Measurements from ENCODE around the gene ANAPC15.

- TF ChIP-seq CREB1 (IDR thresholded peaks at IDR 0.05; ENCODE audit: low read depth), result no peak
- no peak for TF ChIP-seq FOXM1 (IDR thresholded peaks at IDR 0.05; ENCODE audit: borderline replicate concordance, low read depth)
- no peak for TF ChIP-seq REST (IDR thresholded peaks at IDR 0.05; ENCODE audit: low read depth)
- TF ChIP-seq NFIC (IDR thresholded peaks at IDR 0.05), result no peak
These were observed 30.6 kb downstream of the ANAPC15 start for GRCh38 chr11:72081821-72082453.
